GM12873 (cell line): Measurements from ENCODE around the gene TAS1R2.

Experiments
- TF ChIP-seq, protein P1 (sequence below): IDR thresholded peaks from 2 replicates; pipeline ENCODE4 v1.5.1; 2012; ENCODE audit warnings: low read depth, mild to moderate bottlenecking, moderate library complexity, low read length, control low read depth; ENCODE audit not compliant: insufficient read depth; ENCODE audit errors: missing control alignments

TAS1R2 gene

DNA sequence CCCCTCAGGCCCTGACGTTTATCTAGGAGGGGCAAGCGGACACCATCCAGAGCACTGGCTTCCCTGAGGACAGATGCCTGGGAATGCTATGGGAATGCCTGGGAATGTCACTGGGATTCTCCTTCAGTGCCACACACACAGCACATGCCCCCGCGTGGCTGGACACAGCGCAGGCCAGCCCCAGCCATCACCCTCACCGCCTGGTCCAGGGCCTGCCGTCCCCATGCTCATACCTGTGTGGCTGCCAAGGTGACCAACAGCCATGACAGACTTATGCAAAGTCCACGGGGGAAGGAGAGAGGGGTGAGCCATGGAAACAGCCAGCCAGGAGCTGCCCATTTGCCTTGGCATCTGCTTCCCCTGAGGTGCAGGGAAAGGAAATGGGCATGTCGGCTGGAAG, 5.7 kb upstream of the TAS1R2 start:
- TF ChIP-seq, protein P1, sequence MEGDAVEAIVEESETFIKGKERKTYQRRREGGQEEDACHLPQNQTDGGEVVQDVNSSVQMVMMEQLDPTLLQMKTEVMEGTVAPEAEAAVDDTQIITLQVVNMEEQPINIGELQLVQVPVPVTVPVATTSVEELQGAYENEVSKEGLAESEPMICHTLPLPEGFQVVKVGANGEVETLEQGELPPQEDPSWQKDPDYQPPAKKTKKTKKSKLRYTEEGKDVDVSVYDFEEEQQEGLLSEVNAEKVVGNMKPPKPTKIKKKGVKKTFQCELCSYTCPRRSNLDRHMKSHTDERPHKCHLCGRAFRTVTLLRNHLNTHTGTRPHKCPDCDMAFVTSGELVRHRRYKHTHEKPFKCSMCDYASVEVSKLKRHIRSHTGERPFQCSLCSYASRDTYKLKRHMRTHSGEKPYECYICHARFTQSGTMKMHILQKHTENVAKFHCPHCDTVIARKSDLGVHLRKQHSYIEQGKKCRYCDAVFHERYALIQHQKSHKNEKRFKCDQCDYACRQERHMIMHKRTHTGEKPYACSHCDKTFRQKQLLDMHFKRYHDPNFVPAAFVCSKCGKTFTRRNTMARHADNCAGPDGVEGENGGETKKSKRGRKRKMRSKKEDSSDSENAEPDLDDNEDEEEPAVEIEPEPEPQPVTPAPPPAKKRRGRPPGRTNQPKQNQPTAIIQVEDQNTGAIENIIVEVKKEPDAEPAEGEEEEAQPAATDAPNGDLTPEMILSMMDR: no peak

DNA sequence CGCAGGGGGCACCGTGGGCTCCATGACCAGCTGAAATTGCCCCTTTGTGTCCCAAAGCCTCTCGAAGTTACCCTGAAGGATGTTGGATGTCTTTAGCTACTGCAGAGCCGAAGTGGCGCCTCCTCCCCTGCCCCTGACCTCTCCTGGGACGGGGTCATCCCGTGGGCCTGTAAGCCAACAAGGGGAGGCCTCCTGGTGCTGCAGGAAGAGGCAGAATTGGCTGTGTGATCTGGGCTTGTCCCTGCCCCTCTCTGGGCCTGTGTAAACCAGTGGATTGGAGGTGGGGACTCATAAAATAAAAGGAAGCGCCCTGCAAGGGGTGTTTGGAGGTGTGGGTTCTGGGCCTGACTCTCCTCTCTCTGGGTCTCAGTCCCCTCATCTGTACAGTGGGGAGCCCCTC, 2.1 kb upstream of the TAS1R2 start:
- TF ChIP-seq, protein P1: no peak

DNA sequence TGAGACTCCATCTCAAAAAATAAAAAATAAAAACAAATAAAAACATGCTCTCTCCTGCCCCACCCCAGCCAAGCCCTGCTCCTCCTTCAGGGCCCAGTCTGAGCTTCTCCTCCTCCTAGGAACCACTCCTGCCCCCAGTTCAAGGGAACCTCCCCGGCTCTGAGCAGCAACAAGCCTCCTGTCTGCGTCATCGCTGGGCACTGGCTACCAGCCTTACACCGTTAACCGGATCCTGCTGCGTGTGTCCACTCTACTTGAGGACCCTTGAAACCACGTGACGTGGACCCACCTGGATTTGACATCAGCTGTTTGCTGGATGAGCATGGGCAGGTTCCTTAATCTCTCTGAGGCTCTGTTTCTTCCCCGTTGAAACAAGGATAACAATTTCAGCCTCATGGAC, 1.6 kb upstream of the TAS1R2 start:
- TF ChIP-seq, protein P1: no peak

DNA sequence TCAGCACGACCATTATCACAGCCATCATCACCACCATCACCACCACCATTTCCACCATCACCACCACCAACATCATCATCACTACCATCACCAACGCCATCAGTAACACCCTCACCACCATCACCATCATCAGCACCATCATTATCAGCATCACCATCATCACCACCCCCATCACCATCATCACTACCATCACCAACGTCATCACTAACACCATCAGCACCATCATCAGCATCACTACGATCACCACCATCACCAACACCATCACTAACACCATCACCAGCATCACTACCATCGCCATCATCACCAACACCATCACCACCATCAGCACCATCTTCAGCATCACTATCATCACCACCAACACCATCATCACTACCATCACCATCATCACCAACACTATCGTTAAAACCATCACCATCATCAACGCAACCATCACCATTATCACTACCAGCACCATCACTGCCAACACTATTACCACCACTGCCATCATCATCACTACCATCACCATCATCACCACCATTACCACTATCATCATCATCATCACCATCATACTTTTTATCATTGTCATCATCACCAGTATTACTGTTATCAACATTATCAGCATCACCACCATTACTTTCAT, 1.3 kb downstream of the TAS1R2 start:
- TF ChIP-seq, protein P1: no peak

DNA sequence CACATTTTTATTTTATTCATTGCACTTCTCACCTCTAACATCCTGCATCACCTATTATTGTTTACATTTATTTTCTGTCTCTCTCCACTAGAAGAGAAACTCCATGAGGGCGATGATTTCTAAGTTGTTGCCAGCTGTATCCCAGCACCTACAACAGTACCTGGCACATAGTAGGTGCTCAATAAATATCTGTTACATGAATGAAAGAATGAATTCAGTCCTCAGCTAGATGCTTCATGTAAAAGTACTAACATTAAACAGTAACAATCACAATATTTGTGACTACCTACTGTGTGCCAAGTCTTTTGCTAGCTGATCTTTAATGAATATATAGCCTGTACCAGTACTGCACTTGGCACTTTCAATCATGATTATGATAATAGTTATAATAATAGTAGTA, 3.0 kb downstream of the TAS1R2 start:
- TF ChIP-seq, protein P1: no peak

DNA sequence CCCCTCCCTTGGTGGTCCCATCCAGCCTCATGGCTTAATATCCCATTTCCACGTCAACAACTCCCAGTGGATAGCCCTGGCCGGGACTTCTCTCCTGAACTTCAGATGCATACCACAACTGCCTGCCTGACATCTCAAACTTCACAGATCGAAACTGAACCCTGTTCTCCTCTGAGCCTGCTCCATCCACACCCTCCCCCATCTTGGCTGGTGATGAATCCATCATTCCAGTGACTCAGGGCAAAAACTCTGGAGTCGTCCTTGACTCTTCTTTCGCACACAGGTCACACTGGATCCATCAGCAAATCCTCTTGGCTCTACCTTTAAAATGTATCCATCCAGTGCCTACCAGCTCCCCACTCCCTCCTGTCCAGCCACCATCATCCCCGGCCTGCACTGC, 3.9 kb downstream of the TAS1R2 start:
- TF ChIP-seq, protein P1: no peak

DNA sequence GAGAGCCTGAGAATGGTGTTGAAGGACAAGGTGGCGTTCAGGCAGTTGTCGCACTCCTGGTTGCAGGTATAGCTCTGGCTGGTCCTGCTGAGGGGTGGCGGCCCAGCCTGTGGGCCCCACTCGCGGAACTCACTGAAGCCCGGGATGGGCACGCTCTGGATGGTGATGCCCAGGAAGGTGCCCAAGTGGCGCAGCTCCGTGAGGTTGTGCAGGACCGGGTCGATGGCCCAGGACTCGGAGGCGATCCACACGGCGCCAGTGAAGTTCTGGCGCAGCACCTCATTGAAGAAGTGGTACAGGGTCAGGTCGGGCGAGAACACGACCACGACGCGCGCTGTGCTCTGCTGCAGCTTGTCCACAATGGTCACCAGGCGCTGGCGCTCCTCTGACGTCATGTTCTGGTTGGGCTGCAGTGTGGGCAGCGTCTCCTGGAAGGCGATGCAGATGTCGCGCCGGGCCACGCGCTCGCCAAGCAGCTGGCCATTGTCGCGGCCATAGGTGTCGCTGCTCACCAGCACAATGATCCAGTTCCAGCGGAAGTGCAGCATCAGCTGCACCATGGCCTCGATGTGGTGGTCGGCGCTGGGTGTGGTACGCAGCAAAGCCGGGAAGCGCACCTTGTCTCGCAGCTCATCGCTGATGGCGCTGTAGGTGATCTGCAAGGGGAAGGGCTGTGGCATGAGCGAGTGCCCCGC, 5.0 kb downstream of the TAS1R2 start:
- TF ChIP-seq, protein P1: no peak
